SU-DHL-6 (cell line): ENCODE measurements around the gene PPP6R3.

Source experiments
- H2AFZ ChIP-seq: fragments of 200-600 bp; sonication (generic); 2 replicates; pipeline ENCODE4 v1.6.1; 2014; ENCODE audit warnings: low read depth, mild to moderate bottlenecking, moderate library complexity, mixed read lengths, antibody characterized with exemption, low read length; ENCODE audit not compliant: severe bottlenecking
- H3F3A ChIP-seq: fragments of 200-600 bp; shearing (Covaris generic); 2 replicates; pipeline ENCODE4 v1.6.0; 2016; ENCODE audit warnings: antibody characterized with exemption, mild to moderate bottlenecking; ENCODE audit not compliant: insufficient read depth
- H3K27ac ChIP-seq: fragments of 200-600 bp; sonication (generic); 2 replicates; pipeline ENCODE4 v1.5.1; 2016; ENCODE audit warnings: low read depth, mild to moderate bottlenecking, low read length, moderate library complexity, mixed read lengths
- H3K27me3 ChIP-seq: fragments of 200-600 bp; sonication (generic), shearing (Covaris generic); 2 replicates; pipeline ENCODE4 v1.6.0; 2014; ENCODE audit warnings: mild to moderate bottlenecking, low read length
- H3K36me3 ChIP-seq: fragments of 200-600 bp; sonication (generic); 2 replicates; pipeline ENCODE4 v1.6.1; 2014; ENCODE audit warnings: mild to moderate bottlenecking, low read length, mixed read lengths
- H3K4me2 ChIP-seq: fragments of 300-600, 200-600 bp; shearing (Covaris generic), sonication (generic); 2 replicates; pipeline ENCODE4 v1.6.0; 2014; ENCODE audit warnings: low read length, low read depth, mild to moderate bottlenecking; ENCODE audit not compliant: poor library complexity, severe bottlenecking
- H3K4me3 ChIP-seq: fragments of 200-600 bp; sonication (generic); 2 replicates; pipeline ENCODE4 v1.5.1; 2014; ENCODE audit warnings: antibody characterized with exemption, low read length, mild to moderate bottlenecking, mixed read lengths; ENCODE audit not compliant: insufficient read depth, poor library complexity, severe bottlenecking
- H3K79me2 ChIP-seq: fragments of 200-600 bp; sonication (generic); 2 replicates; pipeline ENCODE4 v1.6.1; 2014; ENCODE audit warnings: mild to moderate bottlenecking, low read length, moderate library complexity; ENCODE audit not compliant: insufficient read depth
- H3K9ac ChIP-seq: fragments of 200-600 bp; sonication (generic); 2 replicates; pipeline ENCODE4 v1.7.0; 2014; ENCODE audit warnings: mild to moderate bottlenecking, low read length
- H3K9me2 ChIP-seq: fragments of 200-600 bp; sonication (generic); replicated peaks from 2 replicates; pipeline ENCODE4 v1.6.1; 2014; ENCODE audit warnings: low read length; ENCODE audit not compliant: insufficient read depth
- H3K9me3 ChIP-seq: fragments of 200-600 bp; sonication (generic); 2 replicates; pipeline ENCODE4 v1.6.1; 2014; ENCODE audit warnings: low read length, mixed read lengths; ENCODE audit not compliant: insufficient read depth
- H4K20me1 ChIP-seq: fragments of 200-600 bp; sonication (generic); 2 replicates; pipeline ENCODE4 v1.6.1; 2014; ENCODE audit warnings: low read depth, mild to moderate bottlenecking, antibody characterized with exemption, low read length, moderate library complexity, mixed read lengths
- CTCF ChIP-seq: fragments of 200-600 bp; sonication (generic); IDR thresholded peaks from one replicate; pipeline ENCODE4 v1.5.1; 2017; ENCODE audit warnings: antibody characterized with exemption, mild to moderate bottlenecking, low read length, moderate library complexity; ENCODE audit not compliant: insufficient read depth, poor library complexity, severe bottlenecking
- EZH2phosphoT487 ChIP-seq: fragments of 200-600 bp; sonication (generic), shearing (Covaris generic); conservative IDR thresholded peaks from 2 replicates; pipeline ENCODE4 v1.6.1; 2018; ENCODE audit warnings: mild to moderate bottlenecking, antibody characterized with exemption, low read length, moderate library complexity, mixed read lengths

PPP6R3 gene

GRCh38 chr11:68610452-68611116, 150.0 kb downstream of the PPP6R3 start:
- Histone ChIP-seq H3K79me2 (no peaks in the 10 kb centered on the region), H4K20me1 (no peaks in the 10 kb centered on the region), H2AFZ (no peak overlapping the region), H3F3A (no peaks in the 10 kb centered on the region), H3K9me3 (no peaks in the 10 kb centered on the region), H3K4me3 (no peak overlapping the region), H3K9me2 (no peaks in the 10 kb centered on the region), H3K27me3 (no peaks in the 10 kb centered on the region), H3K9ac (no peak overlapping the region), H3K4me2 (no peak overlapping the region), H3K27ac (no peak overlapping the region), H3K36me3 (peaks cover 33% of the 10 kb centered on the region)
- no peak for TF ChIP-seq EZH2phosphoT487
- TF ChIP-seq CTCF, result no peak

GRCh38 chr11:68615657-68616056, 155.1 kb downstream of the PPP6R3 start:
- TF ChIP-seq EZH2phosphoT487 (no peak), CTCF (no peak)
- H4K20me1 ChIP-seq, result no peaks in the 10 kb centered on the region
- no peak overlapping the region for H3K9ac ChIP-seq
- H3K27me3 ChIP-seq, result no peaks in the 10 kb centered on the region
- H3K27ac ChIP-seq, result no peak overlapping the region
- no peak overlapping the region for H3K4me2 ChIP-seq
- no peaks in the 10 kb centered on the region for H3K9me2 ChIP-seq
- no peaks in the 10 kb centered on the region for H3K9me3 ChIP-seq
- peaks cover 17% of the 10 kb centered on the region for H3K36me3 ChIP-seq
- H2AFZ ChIP-seq, result no peak overlapping the region
- no peaks in the 10 kb centered on the region for H3K79me2 ChIP-seq
- H3F3A ChIP-seq, result no peaks in the 10 kb centered on the region
- H3K4me3 ChIP-seq, result no peak overlapping the region

GRCh38 chr11:68617925-68618809, 157.6 kb downstream of the PPP6R3 start:
- Histone ChIP-seq H3K27ac (no peak overlapping the region), H3K9me2 (no peaks in the 10 kb centered on the region), H3K9ac (no peak overlapping the region), H3K9me3 (no peaks in the 10 kb centered on the region), H3K4me2 (no peak overlapping the region), H3K36me3 (peaks cover 13% of the 10 kb centered on the region), H3F3A (no peaks in the 10 kb centered on the region), H3K27me3 (no peaks in the 10 kb centered on the region), H3K4me3 (no peak overlapping the region), H4K20me1 (no peaks in the 10 kb centered on the region), H3K79me2 (no peaks in the 10 kb centered on the region), H2AFZ (no peak overlapping the region)
- no peak for TF ChIP-seq CTCF
- no peak for TF ChIP-seq EZH2phosphoT487
